Thyroid gland (tissue), 4 donors: Measurements from ENCODE around the gene ZNF280B.

ENCODE experiments used
- CTCF ChIP-seq, 6 experiments: fragments of 200-600 bp in 3 of 6; fragments of 450-650 bp in 3 of 6; sonication (generic) in 3 of 6; IDR thresholded peaks; one replicate each; pipeline ENCODE4 v1.5.1; 2016 to 2019; ENCODE audit warnings: antibody characterized with exemption in 6 of 6, mild to moderate bottlenecking in 2 of 6, inconsistent platforms in 1 of 6, moderate library complexity in 1 of 6
- POLR2A ChIP-seq, 2 donors: fragments of 450-650 bp; IDR thresholded peaks; one replicate each; pipeline ENCODE4 v1.6.1; 2017; ENCODE audit warnings: antibody characterized with exemption in 2 of 2, mild to moderate bottlenecking in 2 of 2, moderate library complexity in 1 of 2

DNA sequence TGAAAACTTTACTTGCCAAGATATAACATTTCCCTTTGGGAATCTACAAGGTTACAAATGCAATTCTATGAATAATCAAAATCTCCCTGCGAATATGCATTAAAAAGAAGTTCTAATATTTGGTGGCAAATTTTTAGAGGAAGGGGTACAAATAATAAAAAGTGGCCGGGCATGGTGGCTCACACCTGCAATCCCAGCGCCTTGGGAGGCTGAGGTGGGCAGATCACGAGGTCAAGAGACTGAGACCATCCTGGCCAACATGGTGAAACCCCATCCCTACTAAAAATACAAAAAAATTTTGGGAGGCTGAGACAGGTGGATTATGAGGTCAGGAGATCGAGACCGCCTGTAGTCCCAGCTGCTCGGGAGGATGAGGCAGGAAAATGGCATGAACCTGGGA, 47.0 kb downstream of the ZNF280B start:
- no peak for TF ChIP-seq CTCF (IDR thresholded peaks at IDR 0.05)
- no peak for TF ChIP-seq POLR2A (IDR thresholded peaks at IDR 0.05)
